ENCODE data around the gene DYNC2H1.

- no peak for TF ChIP-seq POLR2A (IDR thresholded peaks at IDR 0.05)
- no peak for TF ChIP-seq CTCF (IDR thresholded peaks at IDR 0.05)
- no peak for TF ChIP-seq EP300 (IDR thresholded peaks at IDR 0.05)
Observed at GRCh38 chr11:103384652-103385051, 275.4 kb downstream of the DYNC2H1 start.
